ENCODE measurements around the gene H2AZ1. TPM values are rescaled to one million over a fixed set of nuclear protein-coding genes. Genes with fewer than 3 reads are reported as not detected.

Gene H2AZ1
- total RNA-seq, 2 donors from 2014 or later, result 519 to 844 TPM

- Mint-ChIP-seq H3K9me3 (no peaks in the 10 kb centered on the region), H3K4me3 (no peak overlapping the region), H3K27ac (no peak overlapping the region), H3K36me3 (ENCODE audit: low read depth) (peaks cover 81% of the 10 kb centered on the region), H3K4me1 (peaks cover 5% of the 10 kb centered on the region), H3K27me3 (no peaks in the 10 kb centered on the region)
- no peak for ATAC-seq (replicated peaks)
Measured at GRCh38 chr4:99915449-99915848, 34.6 kb downstream of the H2AZ1 start.

Other genes starting within 250 kb of the H2AZ1 start
- 10 to 100 TPM; 52.9 to 58.4 TPM for gene DAPP1, start 133.4 kb downstream of the H2AZ1 start, total RNA-seq
- 10 to 100 TPM; 31.6 to 31.9 TPM for gene LAMTOR3, start 55.8 kb downstream of the H2AZ1 start, total RNA-seq
- 10 to 100 TPM; 43.4 to 45.1 TPM for gene DNAJB14, start 3.7 kb downstream of the H2AZ1 start, total RNA-seq
- 1 to 10 TPM; 1.8 to 3.5 TPM for gene DDIT4L, start 240.2 kb upstream of the H2AZ1 start, total RNA-seq